C4-2B (cell line): Measurements from ENCODE around the gene SLC7A8.
"Not testable (repeated sequence)": the region's sequence is repeated elsewhere in the genome, so short reads cannot be mapped to it uniquely, and the experiment has no call there.

Source experiments
- CTCF ChIP-seq: fragments of 450-650 bp; conservative IDR thresholded peaks from 2 replicates; pipeline ENCODE4 v1.5.1; 2017; ENCODE audit warnings: mild to moderate bottlenecking
- ZFX ChIP-seq: fragments of 450-650 bp; IDR thresholded peaks from 2 replicates; pipeline ENCODE4 v1.6.1; 2017

DNA sequence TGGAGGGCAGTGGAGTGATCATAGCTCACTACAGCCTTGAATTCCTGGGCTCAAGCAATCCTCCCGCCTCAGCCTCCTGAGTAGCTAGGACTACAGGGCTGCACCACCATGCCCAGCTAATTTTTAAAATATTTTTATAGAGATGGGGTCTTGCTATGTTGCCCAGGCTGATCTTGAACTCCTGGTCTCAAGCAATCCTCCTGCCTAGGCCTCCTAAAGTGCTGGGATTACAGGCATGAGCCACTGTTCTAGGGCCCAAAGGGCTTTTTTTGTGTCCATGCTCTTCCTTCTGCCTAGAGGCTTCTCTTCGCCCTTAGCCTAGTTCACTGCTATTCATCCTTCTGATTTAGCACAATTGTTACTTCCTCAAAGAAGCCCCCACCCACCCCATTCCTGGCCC lies 13.0 kb upstream of the SLC7A8 start:
- not testable (repeated sequence) for TF ChIP-seq CTCF, ZFX
